ENCODE measurements around the gene ABCD1.

Gene ABCD1

GRCh38 chrX:153725039-153725831 is 579 bp downstream of the ABCD1 start (continued):
- TF ChIP-seq ZNF16 (tag by site-specific recombination; IDR thresholded peaks at IDR 0.05; ENCODE audit: low read depth) (no peak), PATZ1 (tag by site-specific recombination; IDR thresholded peaks at IDR 0.05) (no peak; the same call in 1 of the 2 replicates), ZNF518A (tag by site-specific recombination; conservative IDR thresholded peaks at IDR 0.05; ENCODE audit: low read depth) (no peak), ZNF701 (tag by site-specific recombination; IDR thresholded peaks at IDR 0.05) (no peak), ZNF2 (tag by site-specific recombination; IDR thresholded peaks at IDR 0.05) (no peak), ZNF324 (tag by site-specific recombination; IDR thresholded peaks at IDR 0.05) (no peak)

GRCh38 chrX:153725832-153726285 is 1.2 kb downstream of the ABCD1 start:
- ChIA-PET POLR2A (no interaction called here), CTCF (no interaction called here)
- peaks cover 0 to 27% of the 10 kb centered on the region in 2 experiments; a peak in 2 of 3 replicates for H3K36me3 ChIP-seq (ENCODE audit: control insufficient read depth in 2 of 2, insufficient read depth in 1 of 2, low read length in 2 of 2)
- no peak overlapping the region for H3K27ac ChIP-seq (ENCODE audit: extremely low read depth, low read depth, low read length)
- no peaks in the 10 kb centered on the region for H3K9me3 ChIP-seq (ENCODE audit: control insufficient read depth, insufficient read depth, low read depth, low read length)
- H3K4me3 ChIP-seq (ENCODE audit: low read depth, low read length), result no peak overlapping the region
- no peak for TF ChIP-seq ZNF37A (tag by site-specific recombination; IDR thresholded peaks at IDR 0.05)
- no peak for TF ChIP-seq EGR2 (tag by site-specific recombination; IDR thresholded peaks at IDR 0.05; ENCODE audit: low read depth)
- TF ChIP-seq ZNF518A (tag by site-specific recombination; conservative IDR thresholded peaks at IDR 0.05; ENCODE audit: low read depth), result no peak
- no peak for TF ChIP-seq ZNF510 (tag by site-specific recombination; IDR thresholded peaks at IDR 0.05; ENCODE audit: insufficient replicate concordance)
- TF ChIP-seq ZEB2 (tag by site-specific recombination; IDR thresholded peaks at IDR 0.05), result no peak
- no peak for TF ChIP-seq ZSCAN4 (tag by site-specific recombination; IDR thresholded peaks at IDR 0.05)
- TF ChIP-seq KLF9 (tag by site-specific recombination; IDR thresholded peaks at IDR 0.05; ENCODE audit: low read depth), result no peak
- TF ChIP-seq SP2 (tag by site-specific recombination; IDR thresholded peaks at IDR 0.05), result no peak
- TF ChIP-seq ZNF555 (tag by site-specific recombination; conservative IDR thresholded peaks at IDR 0.05), result no peak
- peaks cover 3% of the 10 kb centered on the region for H3K4me1 ChIP-seq (ENCODE audit: control insufficient read depth, insufficient read depth, low read length)

Data from HEK293 (cell line).